ENCODE data around the gene EEF1AKMT2.

Gene EEF1AKMT2

DNA sequence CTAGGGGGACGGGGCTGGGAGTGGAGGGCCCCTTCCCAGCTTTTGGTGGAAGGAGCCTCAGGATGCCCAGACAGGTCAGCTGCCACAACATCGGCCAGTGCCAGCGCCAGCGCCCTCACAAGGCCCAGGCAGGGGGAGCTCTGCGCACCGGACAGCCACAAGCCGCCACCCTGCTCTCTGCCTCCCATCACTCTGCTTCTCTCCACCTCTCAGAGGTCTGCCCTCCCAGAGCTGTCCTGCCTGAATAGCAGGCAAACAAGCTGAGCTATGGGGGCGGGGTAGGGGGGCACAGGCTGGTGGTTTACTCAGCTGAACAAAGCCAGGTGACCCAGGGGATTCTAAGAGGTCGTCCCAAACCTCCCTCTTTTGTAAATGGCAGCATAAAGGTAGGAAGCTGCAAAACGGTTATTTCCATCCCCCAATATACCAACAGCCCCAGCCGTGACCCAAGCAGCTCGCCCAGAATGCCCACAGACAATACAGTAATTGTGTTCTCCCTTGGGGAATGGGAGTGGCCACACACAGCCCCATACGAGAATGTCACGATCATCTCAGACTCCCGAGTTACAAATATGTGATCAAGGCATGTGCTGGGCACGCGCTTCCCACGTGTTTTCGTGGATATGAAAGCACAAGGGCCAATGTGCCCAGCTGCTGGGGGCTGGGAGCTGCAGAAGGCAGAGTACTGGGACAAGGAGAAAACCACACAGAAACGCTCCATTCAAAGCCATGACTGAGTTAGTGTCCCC is 67.2 kb downstream of the EEF1AKMT2 start:
- Histone ChIP-seq H4K20me1 (ENCODE audit: insufficient read depth, low read length) (no peaks in the 10 kb centered on the region), H3K9me2 (replicated peaks; ENCODE audit: insufficient read depth, low read length) (no peaks in the 10 kb centered on the region), H3K9ac (ENCODE audit: low read length) (peak overlapping the region; percentile 62), H2AFZ (ENCODE audit: low read length) (no peak overlapping the region), H3F3A (ENCODE audit: insufficient read depth, low read length) (peaks cover 28% of the 10 kb centered on the region), H3K4me3 (ENCODE audit: low read length) (peak overlapping the region; percentile 22), H3K79me2 (ENCODE audit: low read length) (peaks cover 67% of the 10 kb centered on the region), H3K27me3 (replicated peaks; ENCODE audit: insufficient read depth, low read length) (no peaks in the 10 kb centered on the region), H3K36me3 (replicated peaks; ENCODE audit: insufficient read depth, low read length) (no peaks in the 10 kb centered on the region), H3K4me2 (ENCODE audit: low read depth, low read length) (peak overlapping the region; percentile 71), H3K4me1 (ENCODE audit: low read length) (peaks cover 58% of the 10 kb centered on the region), H3K27ac (ENCODE audit: low read length) (peak overlapping the region; percentile 89), H3K9me3 (replicated peaks; ENCODE audit: insufficient read depth, low read length) (no peaks in the 10 kb centered on the region)
- no peak for DNase-seq
- TF ChIP-seq EZH2 (optimal IDR thresholded peaks at IDR 0.05; ENCODE audit: low read depth, low read length) (no peak), EZH2phosphoT487 (IDR thresholded peaks at IDR 0.05; ENCODE audit: low read length) (no peak)
- TF ChIP-seq, protein P1, sequence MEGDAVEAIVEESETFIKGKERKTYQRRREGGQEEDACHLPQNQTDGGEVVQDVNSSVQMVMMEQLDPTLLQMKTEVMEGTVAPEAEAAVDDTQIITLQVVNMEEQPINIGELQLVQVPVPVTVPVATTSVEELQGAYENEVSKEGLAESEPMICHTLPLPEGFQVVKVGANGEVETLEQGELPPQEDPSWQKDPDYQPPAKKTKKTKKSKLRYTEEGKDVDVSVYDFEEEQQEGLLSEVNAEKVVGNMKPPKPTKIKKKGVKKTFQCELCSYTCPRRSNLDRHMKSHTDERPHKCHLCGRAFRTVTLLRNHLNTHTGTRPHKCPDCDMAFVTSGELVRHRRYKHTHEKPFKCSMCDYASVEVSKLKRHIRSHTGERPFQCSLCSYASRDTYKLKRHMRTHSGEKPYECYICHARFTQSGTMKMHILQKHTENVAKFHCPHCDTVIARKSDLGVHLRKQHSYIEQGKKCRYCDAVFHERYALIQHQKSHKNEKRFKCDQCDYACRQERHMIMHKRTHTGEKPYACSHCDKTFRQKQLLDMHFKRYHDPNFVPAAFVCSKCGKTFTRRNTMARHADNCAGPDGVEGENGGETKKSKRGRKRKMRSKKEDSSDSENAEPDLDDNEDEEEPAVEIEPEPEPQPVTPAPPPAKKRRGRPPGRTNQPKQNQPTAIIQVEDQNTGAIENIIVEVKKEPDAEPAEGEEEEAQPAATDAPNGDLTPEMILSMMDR (IDR thresholded peaks at IDR 0.05; ENCODE audit: low read length), result peak; percentile 10; the same call in 1 of the 2 replicates

DNA sequence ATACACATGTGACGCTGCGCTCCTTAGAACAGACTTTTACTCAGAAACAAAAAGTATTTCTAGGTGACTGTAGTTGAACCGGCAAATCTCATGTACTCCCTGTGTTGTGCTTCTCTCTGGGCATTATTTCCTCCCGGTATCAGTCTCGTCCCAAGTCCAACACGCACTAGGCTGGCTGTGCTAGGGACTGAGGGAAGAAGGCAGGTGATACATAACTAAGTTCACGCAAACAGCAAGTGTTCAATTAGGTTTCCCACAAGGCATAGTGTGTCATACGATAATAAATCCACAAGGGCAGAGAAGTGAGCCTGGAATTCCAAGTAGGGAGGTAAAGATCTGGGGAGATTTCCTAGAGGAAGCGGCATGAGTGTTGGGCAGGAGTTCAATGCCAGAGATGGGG is 67.9 kb downstream of the EEF1AKMT2 start:
- Histone ChIP-seq H3F3A (ENCODE audit: insufficient read depth, low read length) (peaks cover 28% of the 10 kb centered on the region), H3K27ac (ENCODE audit: low read length) (peak overlapping the region; percentile 89), H3K79me2 (ENCODE audit: low read length) (peaks cover 69% of the 10 kb centered on the region), H4K20me1 (ENCODE audit: insufficient read depth, low read length) (no peaks in the 10 kb centered on the region), H3K4me2 (ENCODE audit: low read depth, low read length) (peak overlapping the region; percentile 71), H2AFZ (ENCODE audit: low read length) (peak overlapping the region; percentile 38; the same call in 1 of the 2 replicates), H3K4me3 (ENCODE audit: low read length) (peak overlapping the region; percentile 22), H3K9me3 (replicated peaks; ENCODE audit: insufficient read depth, low read length) (no peaks in the 10 kb centered on the region), H3K27me3 (replicated peaks; ENCODE audit: insufficient read depth, low read length) (no peaks in the 10 kb centered on the region), H3K4me1 (ENCODE audit: low read length) (peaks cover 54% of the 10 kb centered on the region), H3K36me3 (replicated peaks; ENCODE audit: insufficient read depth, low read length) (no peaks in the 10 kb centered on the region), H3K9ac (ENCODE audit: low read length) (peak overlapping the region; percentile 62), H3K9me2 (replicated peaks; ENCODE audit: insufficient read depth, low read length) (no peaks in the 10 kb centered on the region)
- DNase-seq, result no peak
- TF ChIP-seq EZH2phosphoT487 (IDR thresholded peaks at IDR 0.05; ENCODE audit: low read length), result no peak

DNA sequence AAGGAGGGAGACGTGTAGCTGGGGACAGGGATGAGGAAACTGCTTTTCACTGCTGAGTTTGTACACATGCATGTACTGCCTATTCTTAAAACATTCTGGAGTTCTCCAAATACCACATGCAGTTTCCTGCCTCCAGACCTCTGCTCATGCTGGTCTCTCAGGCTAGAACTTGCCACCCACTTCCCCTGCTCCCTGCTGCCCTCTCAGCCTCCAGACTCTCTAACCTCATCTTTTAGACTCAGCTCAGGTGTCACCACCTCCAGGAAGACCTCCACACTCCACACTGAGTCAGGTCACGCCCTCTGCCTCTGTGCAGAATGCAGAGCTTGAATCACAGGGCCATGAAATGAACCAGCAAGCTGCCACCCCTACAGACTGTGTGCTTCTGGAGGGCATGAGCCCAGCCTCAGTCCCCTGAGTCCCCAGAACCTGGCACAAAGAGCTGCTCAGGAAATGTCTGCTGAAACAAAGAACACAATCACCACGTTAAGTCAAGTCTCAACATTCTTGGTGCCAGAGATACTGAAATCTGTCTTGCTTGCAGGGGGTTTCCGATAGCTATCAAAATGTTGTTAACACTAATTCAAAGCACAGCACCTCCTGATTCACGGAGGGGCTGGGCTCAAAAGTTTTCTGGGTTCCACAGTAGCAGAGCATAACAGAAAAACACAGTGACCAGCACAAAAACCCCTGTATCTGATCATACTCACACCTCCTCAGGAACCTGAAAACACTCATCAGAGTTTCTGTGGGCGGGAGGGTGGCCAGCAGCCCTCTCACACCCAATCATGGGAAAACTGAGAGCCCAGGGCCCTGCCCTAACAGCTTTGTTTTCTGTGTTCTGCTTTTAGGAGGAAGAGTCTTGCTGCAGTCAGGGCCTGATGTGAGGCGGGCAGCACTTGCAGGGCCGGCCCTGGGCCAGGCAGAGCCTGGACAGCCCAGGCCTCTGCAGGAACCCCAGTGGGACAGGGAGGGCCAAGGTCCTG is 68.6 kb downstream of the EEF1AKMT2 start:
- peak overlapping the region; percentile 71 for H3K4me2 ChIP-seq (ENCODE audit: low read depth, low read length)
- H3K79me2 ChIP-seq (ENCODE audit: low read length), result peaks cover 74% of the 10 kb centered on the region

DNA sequence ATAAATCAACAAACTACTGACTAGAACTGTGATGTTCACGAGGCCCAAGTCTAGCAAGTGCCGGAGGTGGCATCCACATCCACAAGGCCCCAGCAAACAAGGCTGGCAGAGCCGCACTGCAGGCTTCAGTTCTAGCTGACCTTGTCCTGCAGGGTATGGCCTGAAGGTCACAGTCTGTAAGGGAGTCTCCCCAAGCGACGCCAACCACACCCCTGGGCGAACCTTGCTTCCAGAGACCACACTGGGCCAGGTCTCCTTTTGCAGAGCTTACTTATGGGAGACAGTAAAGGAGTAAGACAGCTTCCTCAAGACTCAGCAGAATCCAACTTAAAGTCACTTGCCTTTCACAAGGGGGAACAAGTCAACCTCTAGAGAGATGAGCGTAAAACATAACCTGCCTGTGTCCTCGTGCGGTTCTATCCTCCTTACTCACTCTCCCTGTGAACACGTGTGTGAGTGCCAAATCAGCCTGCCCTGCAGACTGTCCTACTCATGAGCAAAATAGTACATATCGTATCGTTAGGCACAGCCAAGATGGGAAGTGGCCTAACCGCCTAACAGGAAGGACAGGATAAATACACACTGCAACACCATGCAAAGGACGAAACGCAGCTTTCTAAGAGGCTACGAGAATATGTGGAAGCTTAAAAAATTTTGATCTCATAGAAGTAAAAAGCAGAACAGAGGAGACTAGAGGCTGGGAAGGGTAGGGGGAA is 70.2 kb downstream of the EEF1AKMT2 start:
- Histone ChIP-seq H3K27me3 (replicated peaks; ENCODE audit: insufficient read depth, low read length) (no peaks in the 10 kb centered on the region), H3F3A (ENCODE audit: insufficient read depth, low read length) (peaks cover 28% of the 10 kb centered on the region), H3K9ac (ENCODE audit: low read length) (no peak overlapping the region), H3K4me3 (ENCODE audit: low read length) (no peak overlapping the region), H3K27ac (ENCODE audit: low read length) (no peak overlapping the region), H3K4me1 (ENCODE audit: low read length) (peaks cover 49% of the 10 kb centered on the region), H3K9me2 (replicated peaks; ENCODE audit: insufficient read depth, low read length) (no peaks in the 10 kb centered on the region), H2AFZ (ENCODE audit: low read length) (no peak overlapping the region), H3K9me3 (replicated peaks; ENCODE audit: insufficient read depth, low read length) (no peaks in the 10 kb centered on the region), H3K79me2 (ENCODE audit: low read length) (peaks cover 72% of the 10 kb centered on the region), H3K4me2 (ENCODE audit: low read depth, low read length) (no peak overlapping the region), H3K36me3 (replicated peaks; ENCODE audit: insufficient read depth, low read length) (no peaks in the 10 kb centered on the region), H4K20me1 (ENCODE audit: insufficient read depth, low read length) (no peaks in the 10 kb centered on the region)
- DNase-seq, result no peak
- TF ChIP-seq EZH2phosphoT487 (IDR thresholded peaks at IDR 0.05; ENCODE audit: low read length), result no peak

More for the DNA sequence above, 68.6 kb downstream of the EEF1AKMT2 start:
- Histone ChIP-seq H3K4me1 (ENCODE audit: low read length) (peaks cover 54% of the 10 kb centered on the region), H3K4me3 (ENCODE audit: low read length) (peak overlapping the region; percentile 22), H3K27me3 (replicated peaks; ENCODE audit: insufficient read depth, low read length) (no peaks in the 10 kb centered on the region), H3K9ac (ENCODE audit: low read length) (peak overlapping the region; percentile 62), H4K20me1 (ENCODE audit: insufficient read depth, low read length) (no peaks in the 10 kb centered on the region), H3K9me3 (replicated peaks; ENCODE audit: insufficient read depth, low read length) (no peaks in the 10 kb centered on the region), H3K36me3 (replicated peaks; ENCODE audit: insufficient read depth, low read length) (no peaks in the 10 kb centered on the region), H3K27ac (ENCODE audit: low read length) (peak overlapping the region; percentile 89), H3K9me2 (replicated peaks; ENCODE audit: insufficient read depth, low read length) (no peaks in the 10 kb centered on the region), H2AFZ (ENCODE audit: low read length) (peak overlapping the region; percentile 38; the same call in 1 of the 2 replicates), H3F3A (ENCODE audit: insufficient read depth, low read length) (peaks cover 28% of the 10 kb centered on the region)
- TF ChIP-seq EZH2 (optimal IDR thresholded peaks at IDR 0.05; ENCODE audit: low read depth, low read length), result no peak
- peak; percentile 85 for DNase-seq

Data from MM.1S (cell line).